ENCODE measurements around the gene SLC22A12.

The SLC22A12 gene

DNA sequence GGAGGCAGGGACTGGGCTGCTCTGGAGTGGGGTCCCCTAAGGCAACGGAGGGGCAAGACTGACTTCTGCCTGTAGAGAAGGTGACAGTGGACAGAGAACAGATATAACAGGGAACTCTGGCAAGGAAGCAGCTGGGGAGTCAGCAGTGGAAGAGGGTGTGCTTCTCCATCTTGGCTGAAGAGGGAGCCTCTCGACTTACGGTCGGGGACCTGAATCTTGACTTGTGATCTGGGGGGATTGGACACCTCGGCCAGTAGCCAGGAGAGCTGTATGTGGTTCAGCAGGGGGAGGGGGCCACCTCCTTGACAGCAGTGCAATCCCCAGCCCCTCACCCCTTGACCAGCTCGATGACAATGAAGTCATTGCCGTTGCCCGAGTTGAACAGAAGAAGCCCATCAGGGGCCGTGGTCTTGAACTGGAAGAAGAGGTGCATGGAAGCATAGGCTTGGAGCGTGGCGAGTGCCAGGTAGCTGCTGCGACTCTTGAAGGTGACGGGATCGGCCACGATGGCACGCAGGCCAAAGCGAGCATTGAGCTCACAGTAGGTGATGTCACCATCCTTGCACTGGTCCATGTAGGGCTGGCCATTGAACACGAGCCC is 60.0 kb downstream of the SLC22A12 start:
- H3K9ac ChIP-seq (ENCODE audit: low read length): no peak overlapping the region
- no peak overlapping the region for H2AFZ ChIP-seq (ENCODE audit: low read depth, low read length, severe bottlenecking)

More for the DNA sequence above, 60.0 kb downstream of the SLC22A12 start:
- Histone ChIP-seq H3K27ac (ENCODE audit: low read depth, low read length) (no peak overlapping the region), H3F3A (ENCODE audit: insufficient read depth) (no peaks in the 10 kb centered on the region), H4K20me1 (ENCODE audit: low read depth, low read length) (no peaks in the 10 kb centered on the region; the same call in 1 of the 2 replicates), H3K36me3 (ENCODE audit: low read length) (no peaks in the 10 kb centered on the region), H3K4me3 (ENCODE audit: insufficient read depth, low read length, poor library complexity, severe bottlenecking) (no peak overlapping the region), H3K4me2 (ENCODE audit: low read depth, low read length, poor library complexity, severe bottlenecking) (no peak overlapping the region), H3K9me2 (replicated peaks; ENCODE audit: insufficient read depth, low read length) (no peaks in the 10 kb centered on the region), H3K79me2 (ENCODE audit: insufficient read depth, low read length) (no peaks in the 10 kb centered on the region), H3K27me3 (ENCODE audit: low read length) (no peaks in the 10 kb centered on the region), H3K9me3 (ENCODE audit: insufficient read depth, low read length) (no peaks in the 10 kb centered on the region)
- no peak for TF ChIP-seq EZH2phosphoT487 (conservative IDR thresholded peaks at IDR 0.05; ENCODE audit: low read length)
- TF ChIP-seq, protein P1, sequence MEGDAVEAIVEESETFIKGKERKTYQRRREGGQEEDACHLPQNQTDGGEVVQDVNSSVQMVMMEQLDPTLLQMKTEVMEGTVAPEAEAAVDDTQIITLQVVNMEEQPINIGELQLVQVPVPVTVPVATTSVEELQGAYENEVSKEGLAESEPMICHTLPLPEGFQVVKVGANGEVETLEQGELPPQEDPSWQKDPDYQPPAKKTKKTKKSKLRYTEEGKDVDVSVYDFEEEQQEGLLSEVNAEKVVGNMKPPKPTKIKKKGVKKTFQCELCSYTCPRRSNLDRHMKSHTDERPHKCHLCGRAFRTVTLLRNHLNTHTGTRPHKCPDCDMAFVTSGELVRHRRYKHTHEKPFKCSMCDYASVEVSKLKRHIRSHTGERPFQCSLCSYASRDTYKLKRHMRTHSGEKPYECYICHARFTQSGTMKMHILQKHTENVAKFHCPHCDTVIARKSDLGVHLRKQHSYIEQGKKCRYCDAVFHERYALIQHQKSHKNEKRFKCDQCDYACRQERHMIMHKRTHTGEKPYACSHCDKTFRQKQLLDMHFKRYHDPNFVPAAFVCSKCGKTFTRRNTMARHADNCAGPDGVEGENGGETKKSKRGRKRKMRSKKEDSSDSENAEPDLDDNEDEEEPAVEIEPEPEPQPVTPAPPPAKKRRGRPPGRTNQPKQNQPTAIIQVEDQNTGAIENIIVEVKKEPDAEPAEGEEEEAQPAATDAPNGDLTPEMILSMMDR (IDR thresholded peaks at IDR 0.05; ENCODE audit: insufficient read depth, low read length, poor library complexity, severe bottlenecking): peak; percentile 32

Measured in SU-DHL-6 (cell line).